Measurements from ENCODE around the gene ZKSCAN4.

The ZKSCAN4 gene

DNA sequence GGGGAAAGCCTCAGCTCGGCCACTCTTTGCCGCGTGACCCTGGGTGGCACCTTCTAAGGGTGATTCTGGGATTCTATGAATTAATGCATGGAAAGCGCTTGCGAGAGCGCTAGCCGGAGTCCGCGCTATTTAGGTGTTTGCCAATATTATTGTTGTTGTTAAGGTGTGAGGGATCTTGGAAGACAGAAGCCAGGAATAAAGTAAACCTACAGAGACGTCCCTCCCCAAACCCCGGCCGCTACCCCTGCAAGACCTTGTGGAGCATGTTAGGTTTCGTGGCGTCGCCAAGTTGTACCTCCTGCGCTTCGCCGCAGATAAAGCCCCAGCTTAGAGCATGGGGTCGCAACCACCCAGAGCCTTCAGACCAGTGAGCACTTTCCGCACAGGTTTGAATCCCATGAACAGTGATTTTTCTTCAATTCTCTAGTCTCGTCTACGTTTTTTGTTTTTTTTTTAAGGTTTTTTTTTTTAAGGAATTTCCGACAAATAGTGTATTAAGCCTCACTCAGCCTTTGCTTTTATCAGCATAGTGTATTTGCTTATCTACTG, 43.9 kb downstream of the ZKSCAN4 start:
- no peak for DNase-seq

DNA sequence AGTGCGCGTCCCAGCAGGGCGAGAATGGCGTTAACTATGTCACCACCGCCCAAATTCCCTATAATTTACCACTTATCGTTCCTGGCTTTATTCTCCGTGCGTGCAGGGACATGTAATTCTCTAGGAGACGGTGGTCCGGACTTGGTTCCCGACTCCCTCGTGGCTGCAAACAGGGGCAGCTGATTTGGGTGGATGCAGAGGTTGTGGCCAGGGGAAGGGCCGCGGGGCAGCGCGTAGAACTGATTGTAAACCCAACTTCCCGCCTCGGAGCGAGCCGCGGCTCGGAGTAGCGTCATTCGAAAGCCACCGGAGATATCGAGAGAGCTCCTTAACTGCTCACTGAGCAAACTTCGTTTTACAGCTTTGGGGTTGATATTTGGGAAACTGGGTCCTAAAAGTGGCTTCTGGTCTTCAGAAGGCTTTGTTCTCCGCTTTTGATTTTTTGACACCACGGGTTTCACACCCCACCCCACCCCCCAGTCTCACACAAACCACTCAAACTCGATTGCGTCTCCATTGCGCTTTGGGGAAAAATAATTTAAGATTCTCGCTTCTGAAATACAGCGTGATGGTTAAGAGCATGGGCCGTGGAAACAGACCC, 44.5 kb downstream of the ZKSCAN4 start:
- DNase-seq = no peak

DNA sequence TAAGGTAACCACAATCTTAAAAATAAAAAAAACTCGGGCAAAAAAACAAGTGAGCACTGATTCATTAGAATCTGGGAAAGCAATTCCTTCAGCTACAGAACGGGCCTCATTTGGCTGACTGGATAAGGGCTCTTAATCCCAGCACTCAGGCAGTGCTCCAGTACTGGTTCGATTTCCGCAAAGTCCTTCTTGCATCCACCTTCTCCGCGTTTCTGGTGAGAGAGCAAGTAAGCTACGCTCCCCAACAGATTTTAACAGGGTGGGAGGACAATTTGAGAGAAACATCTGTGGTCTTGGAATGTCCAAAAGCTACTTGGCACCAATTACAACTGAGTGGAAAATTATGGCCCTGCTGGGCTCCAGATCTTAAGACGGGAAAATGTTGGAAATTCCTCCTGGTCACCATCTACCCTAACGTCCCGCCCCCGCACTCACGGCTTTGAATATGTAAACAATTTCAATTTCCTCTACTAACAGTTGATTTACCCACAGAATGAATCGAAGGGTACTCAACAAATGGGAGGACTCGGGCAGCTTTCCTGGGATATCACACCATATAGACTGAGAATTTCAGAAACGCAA, 45.0 kb downstream of the ZKSCAN4 start:
- no peak for DNase-seq

DNA sequence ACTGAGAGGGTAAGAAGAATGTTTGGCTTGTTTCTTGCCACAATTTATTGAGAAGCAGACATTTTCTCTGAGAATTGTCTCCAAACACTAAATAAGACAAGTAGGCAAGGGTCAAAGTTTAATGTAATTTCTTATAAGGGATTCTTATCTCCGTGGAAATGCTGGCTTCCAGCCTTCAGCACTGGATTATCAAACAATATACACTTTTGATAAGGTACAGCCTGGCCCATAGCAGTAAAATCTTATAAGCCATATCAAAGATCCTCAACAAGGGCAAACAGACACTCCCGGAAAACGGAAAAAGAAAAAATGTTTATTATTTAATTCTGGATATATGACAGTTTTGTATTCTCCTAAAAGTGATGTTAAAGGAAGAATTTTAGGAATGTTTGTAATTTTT, 45.5 kb downstream of the ZKSCAN4 start:
- no peak for DNase-seq

DNA sequence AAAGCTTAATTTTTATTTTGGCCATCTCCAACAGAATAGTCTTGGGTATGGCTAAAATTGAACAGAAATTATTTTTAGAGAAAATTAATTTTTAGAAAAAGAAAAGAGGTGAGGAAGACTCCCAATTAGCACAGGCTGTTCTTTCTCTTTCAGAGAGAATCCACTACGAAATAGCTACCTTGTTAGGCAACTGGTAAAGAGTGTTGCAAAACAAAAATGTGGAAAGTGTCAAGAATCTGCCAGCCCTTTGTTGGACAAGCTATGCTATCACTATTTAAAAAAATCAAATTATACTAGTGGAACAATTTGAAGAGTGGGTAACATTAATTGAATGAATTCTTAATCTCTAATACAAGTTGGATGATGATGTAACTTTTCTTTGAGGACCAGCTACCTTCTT, 46.2 kb downstream of the ZKSCAN4 start:
- DNase-seq = no peak

DNA sequence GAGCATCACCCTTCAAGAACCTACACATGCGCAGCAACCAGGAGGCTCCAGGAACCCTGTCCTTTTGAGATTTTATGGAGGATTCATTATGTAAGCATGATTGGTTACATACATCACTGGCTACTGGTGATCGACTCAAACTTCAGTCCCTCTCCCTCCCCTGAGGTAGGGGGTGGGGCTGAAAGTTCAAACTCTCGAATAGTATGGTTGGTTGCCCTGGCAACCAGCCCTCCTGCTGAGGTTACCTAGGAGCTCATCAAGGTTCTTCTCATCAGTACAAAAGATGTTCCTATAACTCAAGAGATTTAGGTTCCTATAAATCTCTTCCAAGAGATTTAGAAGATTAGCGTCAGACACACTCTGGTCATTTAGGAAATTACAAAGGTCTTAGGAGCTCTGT, 48.9 kb downstream of the ZKSCAN4 start:
- DNase-seq = no peak

DNA sequence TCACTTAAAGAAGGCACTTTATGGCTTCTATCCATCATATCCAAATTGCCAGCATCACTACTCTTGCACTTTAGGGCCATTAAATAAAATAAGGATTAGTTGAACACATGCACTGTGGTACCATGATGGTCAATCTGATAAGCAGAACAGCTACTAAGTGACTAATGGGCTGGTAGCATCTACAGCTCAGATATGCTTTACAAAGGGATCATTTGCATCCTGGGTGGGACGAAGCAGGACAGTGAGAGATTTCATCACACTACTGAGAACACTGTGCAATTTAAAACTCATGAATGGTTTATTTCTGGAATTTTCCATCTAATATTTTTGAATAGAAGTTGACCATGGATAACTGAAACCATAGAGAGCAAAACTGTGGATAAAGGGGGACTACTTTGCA, 52.0 kb downstream of the ZKSCAN4 start:
- DNase-seq = no peak
